Hepatocyte (in vitro differentiated cells): ENCODE data around the gene CCL24.

ENCODE experiments used
- EZH2 ChIP-seq: fragments of 200-600 bp; sonication (generic); IDR thresholded peaks from 2 replicates; pipeline ENCODE4 v1.6.1; 2016; ENCODE audit warnings: antibody characterized with exemption, mild to moderate bottlenecking, borderline replicate concordance
- EZH2phosphoT487 ChIP-seq: fragments of 200-600 bp; sonication (generic); IDR thresholded peaks from one replicate; pipeline ENCODE4 v1.6.1; 2018; ENCODE audit warnings: antibody characterized with exemption, mild to moderate bottlenecking, low read depth, moderate library complexity; ENCODE audit not compliant: unreplicated experiment, severe bottlenecking
- TF ChIP-seq, protein P1 (sequence below): fragments of 200-600 bp; sonication (generic); IDR thresholded peaks from 2 replicates; pipeline ENCODE4 v1.5.1; 2016; ENCODE audit warnings: antibody characterized with exemption, mild to moderate bottlenecking; ENCODE audit not compliant: poor library complexity

DNA sequence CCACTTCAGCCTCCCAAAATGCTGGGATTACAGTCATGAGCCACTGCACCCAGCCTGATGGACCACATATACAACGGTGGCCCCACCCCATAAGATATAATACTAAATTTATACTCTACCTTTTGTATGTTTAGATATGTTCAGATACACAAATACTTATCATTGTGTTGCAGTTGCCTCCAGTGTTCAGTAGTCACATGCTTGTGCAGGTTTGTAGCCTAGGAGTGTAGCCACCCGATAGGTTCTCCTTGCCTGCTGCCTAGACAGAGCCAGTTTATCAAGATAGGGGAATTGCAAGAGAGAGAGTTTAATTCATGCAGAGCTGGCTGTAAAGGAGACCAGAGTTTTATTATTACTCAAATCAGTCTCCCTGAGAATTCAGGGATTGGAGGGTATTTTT lies 9.6 kb downstream of the CCL24 start:
- TF ChIP-seq, protein P1, sequence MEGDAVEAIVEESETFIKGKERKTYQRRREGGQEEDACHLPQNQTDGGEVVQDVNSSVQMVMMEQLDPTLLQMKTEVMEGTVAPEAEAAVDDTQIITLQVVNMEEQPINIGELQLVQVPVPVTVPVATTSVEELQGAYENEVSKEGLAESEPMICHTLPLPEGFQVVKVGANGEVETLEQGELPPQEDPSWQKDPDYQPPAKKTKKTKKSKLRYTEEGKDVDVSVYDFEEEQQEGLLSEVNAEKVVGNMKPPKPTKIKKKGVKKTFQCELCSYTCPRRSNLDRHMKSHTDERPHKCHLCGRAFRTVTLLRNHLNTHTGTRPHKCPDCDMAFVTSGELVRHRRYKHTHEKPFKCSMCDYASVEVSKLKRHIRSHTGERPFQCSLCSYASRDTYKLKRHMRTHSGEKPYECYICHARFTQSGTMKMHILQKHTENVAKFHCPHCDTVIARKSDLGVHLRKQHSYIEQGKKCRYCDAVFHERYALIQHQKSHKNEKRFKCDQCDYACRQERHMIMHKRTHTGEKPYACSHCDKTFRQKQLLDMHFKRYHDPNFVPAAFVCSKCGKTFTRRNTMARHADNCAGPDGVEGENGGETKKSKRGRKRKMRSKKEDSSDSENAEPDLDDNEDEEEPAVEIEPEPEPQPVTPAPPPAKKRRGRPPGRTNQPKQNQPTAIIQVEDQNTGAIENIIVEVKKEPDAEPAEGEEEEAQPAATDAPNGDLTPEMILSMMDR, result no peak
- no peak for TF ChIP-seq EZH2
- no peak for TF ChIP-seq EZH2phosphoT487
